ENCODE measurements around the gene SLC2A11.
"Not testable (repeated sequence)": the region's sequence is repeated elsewhere in the genome, so short reads cannot be mapped to it uniquely, and the experiment has no call there.

Gene SLC2A11

DNA sequence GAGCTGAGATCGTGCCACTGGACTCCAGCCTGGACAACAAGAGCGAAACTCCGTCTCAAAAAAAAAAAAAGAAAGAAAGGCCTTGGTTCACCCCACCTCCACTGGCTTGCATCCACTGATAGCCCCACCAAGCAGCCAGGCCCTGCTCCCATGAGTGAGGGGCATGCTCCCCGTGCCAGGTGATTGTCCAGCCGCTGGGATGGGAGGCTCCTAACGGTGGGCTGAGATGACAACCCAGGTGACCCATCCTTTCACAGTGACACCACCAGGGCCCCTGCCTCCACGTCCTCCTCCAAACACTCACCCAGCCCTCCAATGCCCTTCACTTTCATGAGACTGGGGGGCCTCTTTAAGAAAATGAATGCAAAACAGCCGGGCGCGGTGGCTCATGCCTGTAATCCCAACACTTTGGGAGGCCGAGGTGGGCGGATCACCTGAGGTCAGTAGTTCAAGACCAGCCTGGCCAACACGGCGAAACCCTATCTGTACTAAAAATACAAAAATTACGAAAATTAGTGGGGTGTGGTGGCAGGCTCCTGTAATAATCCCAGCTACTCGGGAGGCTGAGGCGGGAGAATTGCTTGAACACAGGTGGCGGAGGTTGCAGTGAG is 10.3 kb upstream of the SLC2A11 start:
- DNase-seq (ENCODE audit: low read depth), result no peak

- DNase-seq (ENCODE audit: low read depth), result no peak
Observed at GRCh38 chr22:23847991-23848864, 9.4 kb upstream of the SLC2A11 start.

DNA sequence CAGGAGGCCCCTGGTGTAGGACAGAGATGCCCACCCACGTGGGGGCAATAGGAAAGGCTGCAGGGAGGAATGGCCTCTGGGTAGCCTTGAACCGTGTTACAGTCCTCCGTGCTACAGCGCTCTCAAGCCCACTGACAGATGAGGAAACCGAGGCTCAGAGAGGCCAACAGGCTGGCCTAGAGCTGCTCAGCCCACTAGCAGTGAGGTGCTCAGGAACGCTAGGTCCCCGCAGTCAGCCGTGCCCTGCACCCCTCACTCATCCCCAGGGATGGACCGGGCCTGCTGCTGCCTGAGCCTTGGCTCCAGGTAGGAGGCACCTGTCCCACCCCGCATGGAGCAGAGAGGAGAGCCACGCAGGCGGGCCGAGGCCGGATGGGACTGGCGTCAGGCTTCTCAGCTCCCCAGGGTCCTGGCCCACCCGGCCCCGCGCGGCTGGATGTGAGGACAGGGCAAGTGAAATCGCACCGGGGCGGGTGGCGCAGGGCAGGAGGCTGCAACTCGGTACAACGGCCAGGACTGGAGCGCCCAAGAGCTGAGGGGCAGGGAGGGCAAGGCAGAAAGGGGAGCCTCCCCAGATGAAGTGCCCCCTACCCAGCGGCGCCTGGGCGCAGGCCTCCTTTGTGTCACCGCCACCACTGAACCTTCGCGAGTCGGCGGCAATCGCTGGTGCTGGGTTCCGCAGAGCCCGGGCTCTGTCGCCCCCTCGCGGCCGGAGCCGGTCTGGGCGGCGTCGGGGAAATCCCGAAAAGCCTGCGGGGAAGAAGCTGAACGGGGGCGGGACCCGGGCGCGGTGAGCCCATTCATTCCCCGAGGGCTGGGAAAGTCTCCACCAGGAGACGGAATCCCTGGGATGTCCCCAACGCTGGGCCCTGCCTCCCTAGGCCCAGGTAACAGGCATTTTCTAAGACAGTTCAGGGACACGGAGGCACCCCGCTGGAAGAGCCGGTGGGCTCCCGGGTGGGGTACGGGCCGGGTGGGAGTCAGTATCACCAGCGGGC is 8.4 kb upstream of the SLC2A11 start:
- peak; percentile 78 for DNase-seq (ENCODE audit: low read depth)

- no peak for DNase-seq (ENCODE audit: low read depth)
Observed at GRCh38 chr22:23850136-23850611, 7.5 kb upstream of the SLC2A11 start.

DNA sequence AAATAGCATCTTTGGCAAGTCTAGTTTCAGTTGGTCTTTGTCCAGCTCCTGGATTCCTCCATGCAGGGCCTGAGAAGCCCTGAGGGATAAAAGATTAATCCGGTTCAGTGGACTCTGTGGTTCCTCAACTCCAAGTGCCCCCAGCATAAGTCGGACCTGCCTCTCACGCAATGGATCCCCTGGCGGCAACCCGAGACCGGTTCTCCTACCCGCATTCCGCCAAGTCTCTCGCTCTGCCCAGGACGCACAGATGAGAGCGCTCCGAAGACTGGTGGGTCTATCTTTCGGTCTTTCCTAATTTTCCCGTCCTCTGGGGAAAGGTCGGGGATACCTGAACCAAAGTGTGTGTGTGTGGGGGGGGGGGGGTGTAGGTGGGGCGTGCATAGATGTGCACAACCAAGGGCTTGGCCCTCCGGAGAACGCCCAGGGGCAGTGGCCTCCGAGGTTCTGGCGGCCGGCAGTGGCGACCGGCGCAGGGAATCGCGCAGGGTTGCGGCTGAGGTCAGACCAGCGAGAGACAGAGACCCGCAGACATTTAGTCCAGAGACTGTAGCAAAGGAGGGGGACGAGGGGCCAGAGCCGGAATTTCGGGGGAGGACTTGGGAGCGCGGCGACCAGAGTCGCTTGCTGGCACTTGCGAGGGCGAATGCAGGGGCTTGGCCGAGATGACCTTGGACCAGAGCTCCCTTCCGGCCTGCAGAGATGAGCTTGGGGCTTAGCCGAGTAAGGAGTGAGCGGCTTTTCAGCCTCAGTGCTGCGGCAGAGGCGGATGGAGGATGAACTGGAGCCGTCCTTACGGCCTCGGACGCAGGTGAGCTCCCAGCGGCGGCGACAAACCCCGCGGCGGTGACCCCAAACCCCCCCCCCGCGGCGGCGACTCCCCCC is 712 bp upstream of the SLC2A11 start:
- no peak for DNase-seq (ENCODE audit: low read depth)

- no peak for DNase-seq (ENCODE audit: low read depth)
Observed at GRCh38 chr22:23858484-23858815, 775 bp downstream of the SLC2A11 start.

- DNase-seq (ENCODE audit: low read depth), result no peak
Observed at GRCh38 chr22:23859201-23859600, 1.5 kb downstream of the SLC2A11 start.

- not testable (repeated sequence) for DNase-seq (ENCODE audit: low read depth)
Observed at GRCh38 chr22:23860187-23860586, 2.5 kb downstream of the SLC2A11 start.

DNA sequence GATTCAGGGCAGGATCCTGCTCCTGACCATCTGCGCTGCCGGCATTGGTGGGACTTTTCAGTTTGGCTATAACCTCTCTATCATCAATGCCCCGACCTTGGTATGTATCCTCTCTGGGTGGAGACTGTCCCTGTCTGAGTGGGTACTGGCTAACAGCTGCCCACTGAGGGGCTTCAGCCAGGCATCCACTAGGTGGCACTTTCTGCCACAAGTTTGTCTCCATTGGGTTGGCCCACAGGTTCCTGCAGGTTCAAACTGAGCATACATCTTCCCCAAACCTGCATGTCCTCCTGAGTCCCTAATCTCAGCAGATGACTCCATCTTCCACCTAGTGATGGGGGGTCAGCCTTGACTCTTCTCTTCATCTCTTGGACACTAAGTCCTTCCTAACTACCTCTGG is 4.4 kb downstream of the SLC2A11 start:
- DNase-seq (ENCODE audit: low read depth), result no peak

DNA sequence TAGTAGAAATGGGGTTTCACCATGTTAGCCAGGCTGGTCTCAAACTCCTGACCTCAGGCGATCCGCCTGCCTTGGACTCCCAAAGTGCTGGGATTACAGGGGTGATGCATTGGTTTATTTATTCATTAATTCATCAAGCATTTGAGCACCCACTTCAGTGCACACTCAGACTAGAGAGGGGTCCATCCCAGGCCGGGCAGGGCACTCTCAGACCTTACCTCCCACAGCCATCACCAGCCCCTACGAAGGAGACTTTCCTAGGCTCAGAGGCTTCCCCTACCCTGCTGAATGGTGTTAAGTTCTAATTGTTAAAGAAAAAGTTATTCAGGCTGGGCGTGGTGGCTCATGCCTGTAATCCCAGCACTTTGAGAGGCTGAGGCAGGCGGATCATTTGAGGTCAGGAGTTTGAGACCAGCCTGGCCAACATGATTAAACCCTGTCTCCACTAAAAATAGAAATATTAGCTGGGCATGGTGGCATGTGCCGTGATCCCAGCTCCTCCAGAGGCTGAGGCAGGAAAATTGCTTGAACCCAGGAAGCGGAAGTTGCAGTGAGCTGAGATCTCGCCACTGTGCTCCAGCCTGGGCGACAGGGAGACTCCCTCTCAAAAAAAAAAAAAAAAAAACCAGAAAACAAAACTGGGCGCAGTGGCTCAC is 7.0 kb downstream of the SLC2A11 start:
- not testable (repeated sequence) for DNase-seq (ENCODE audit: low read depth)

DNA sequence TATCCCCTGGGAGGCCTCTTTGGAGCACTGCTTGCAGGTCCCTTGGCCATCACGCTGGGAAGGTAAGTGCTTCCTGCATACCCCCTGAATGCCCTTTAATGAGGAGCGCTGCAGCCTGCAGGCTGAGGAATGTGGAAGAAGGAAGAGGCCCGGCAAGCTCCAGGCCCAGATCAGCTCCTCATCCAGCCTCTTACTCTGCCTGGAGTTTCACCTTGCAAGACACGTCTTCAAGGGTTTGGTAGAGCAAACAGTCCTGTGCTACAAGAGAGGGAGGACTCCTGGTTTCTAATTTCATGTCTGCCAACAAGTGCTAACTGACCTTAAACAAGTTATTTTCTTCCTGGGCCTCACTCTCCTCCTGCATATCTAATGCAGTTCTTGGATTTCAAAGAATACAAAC is 10.9 kb downstream of the SLC2A11 start:
- DNase-seq (ENCODE audit: low read depth), result no peak

- DNase-seq (ENCODE audit: low read depth), result no peak
Observed at GRCh38 chr22:23874871-23875270, 17.2 kb downstream of the SLC2A11 start.

GRCh38 chr22:23875801-23876200 is 18.1 kb downstream of the SLC2A11 start:
- no peak for DNase-seq (ENCODE audit: low read depth)

- DNase-seq (ENCODE audit: low read depth), result no peak
Observed at GRCh38 chr22:23877566-23877965, 19.9 kb downstream of the SLC2A11 start.

- no peak for DNase-seq (ENCODE audit: low read depth)
Observed at GRCh38 chr22:23878219-23878618, 20.5 kb downstream of the SLC2A11 start.

DNA sequence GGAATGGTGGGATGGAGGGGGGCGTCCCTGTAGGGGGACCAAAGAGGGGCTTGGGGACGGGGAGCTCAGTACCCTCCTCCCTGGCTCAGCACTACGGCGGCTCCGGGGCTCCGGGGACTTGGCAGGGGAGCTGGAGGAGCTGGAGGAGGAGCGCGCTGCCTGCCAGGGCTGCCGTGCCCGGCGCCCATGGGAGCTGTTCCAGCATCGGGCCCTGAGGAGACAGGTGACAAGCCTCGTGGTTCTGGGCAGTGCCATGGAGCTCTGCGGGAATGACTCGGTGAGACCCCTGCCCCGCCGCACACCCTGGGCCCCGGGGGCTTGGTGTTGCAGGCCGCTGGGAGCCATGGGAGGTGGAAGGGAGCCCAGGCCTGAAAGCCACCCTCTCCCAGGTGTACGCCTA is 24.7 kb downstream of the SLC2A11 start:
- DNase-seq (ENCODE audit: low read depth), result no peak

GRCh38 chr22:23883658-23884057 is 26.0 kb downstream of the SLC2A11 start:
- no peak for DNase-seq (ENCODE audit: low read depth)

DNA sequence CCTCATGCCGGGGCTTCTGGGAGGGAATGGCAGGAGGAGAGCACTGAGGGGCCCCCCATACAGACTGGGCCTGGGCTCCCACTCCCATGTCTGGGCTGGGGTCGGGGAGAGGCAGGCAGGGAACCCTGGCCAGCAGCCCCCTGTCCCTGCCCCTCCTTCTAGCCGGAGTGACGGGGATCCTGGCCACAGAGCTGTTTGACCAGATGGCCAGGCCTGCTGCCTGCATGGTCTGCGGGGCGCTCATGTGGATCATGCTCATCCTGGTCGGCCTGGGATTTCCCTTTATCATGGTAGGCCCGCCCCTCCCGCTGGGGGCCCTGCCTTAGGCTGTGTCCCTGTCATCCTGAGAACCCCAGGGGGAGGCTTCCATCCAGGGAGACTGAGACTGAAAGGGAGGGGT is 26.5 kb downstream of the SLC2A11 start:
- no peak for DNase-seq (ENCODE audit: low read depth)

DNA sequence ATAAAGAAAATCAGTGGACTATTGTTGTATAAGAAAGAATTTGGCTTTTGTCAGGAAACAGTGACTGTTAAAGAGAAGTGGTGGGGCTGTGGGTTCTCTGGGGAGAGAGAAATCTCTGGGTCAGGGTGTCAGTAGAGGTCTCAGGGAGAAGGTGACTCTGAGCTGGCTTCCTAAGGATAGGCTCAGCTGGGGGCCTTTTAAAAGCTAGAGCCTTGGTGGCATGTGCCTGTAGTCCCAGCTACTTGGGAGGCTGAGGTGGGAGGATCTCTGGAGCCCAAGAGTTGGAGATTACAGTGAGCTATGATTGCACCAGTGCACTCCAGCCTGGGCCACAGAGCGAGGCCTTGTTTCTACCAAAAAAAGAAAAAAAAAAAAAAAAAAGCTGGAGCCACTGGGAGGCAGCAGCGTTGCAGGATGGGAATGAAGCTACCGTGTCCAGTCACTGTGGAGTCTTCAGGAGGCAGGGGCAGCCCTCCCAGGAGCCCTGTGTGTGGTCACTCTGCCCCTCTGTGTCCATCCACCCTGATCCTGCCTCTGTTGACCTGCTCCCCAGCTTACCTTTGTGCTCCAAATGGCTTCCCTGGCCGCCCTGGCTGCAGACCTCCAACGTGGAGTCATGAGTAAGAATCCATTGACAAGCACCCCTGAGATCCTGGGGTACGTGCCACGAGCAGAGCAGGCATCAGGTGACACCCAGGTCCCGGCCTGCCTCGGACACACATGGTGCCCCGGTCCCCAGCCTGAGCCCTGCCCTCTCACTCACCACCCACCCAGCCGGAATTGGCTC is 31.1 kb downstream of the SLC2A11 start:
- no peak for DNase-seq (ENCODE audit: low read depth)

GRCh38 chr22:23889620-23890019 is 31.9 kb downstream of the SLC2A11 start:
- no peak for DNase-seq (ENCODE audit: low read depth)
